Panc1 (cell line): Measurements from ENCODE around the gene ANAPC16. TPM values are rescaled to one million over a fixed set of nuclear protein-coding genes. Genes with fewer than 3 reads are reported as not detected.

Source experiments
- ATAC-seq: fragments of 200-7000 bp; cut with Tn5 transposase; 2 replicates; pipeline ENCODE4 v1.9.1; 2020; ENCODE audit warnings: mild to moderate bottlenecking, moderate library complexity
- BruUV-seq: library from RNA; stranded (reverse); fragments of 400-500 nt; replicated peaks from 2 replicates; lab custom pipeline; 2021; lab: Mats Ljungman, UMichigan
- CTCF ChIA-PET: fragments of 300-600 bp; sonication (Branson Sonifier 250); formaldehyde crosslinking; loops from one replicate; lab custom pipeline; 2022; ENCODE audit warnings: antibody characterized with exemption; lab: Charles Lee
- POLR2A ChIA-PET: fragments of 300-600 bp; sonication (Branson Sonifier 250); formaldehyde crosslinking; loops from one replicate; lab custom pipeline; 2022; ENCODE audit warnings: antibody characterized with exemption; lab: Charles Lee
- DNase-seq: peaks from one replicate; pipeline ENCODE4 v3.0.0-alpha.2; 2010; ENCODE audit warnings: low read depth, low spot score
- H3K27ac ChIP-seq: 2 replicates; pipeline ENCODE4 v1.5.1; 2011; ENCODE audit warnings: mild to moderate bottlenecking, low read length, inconsistent platforms
- H3K27me3 ChIP-seq: fragments of 200-500 bp; sonication (Bioruptor generic); 2 replicates; pipeline ENCODE4 v1.6.0; 2014; ENCODE audit warnings: low read length, inconsistent platforms; ENCODE audit not compliant: control insufficient read depth, insufficient read depth
- H3K36me3 ChIP-seq: fragments of 200-500 bp; sonication (Bioruptor generic); 2 replicates; pipeline ENCODE4 v1.5.1; 2014; ENCODE audit warnings: inconsistent platforms, mild to moderate bottlenecking, low read length, moderate library complexity; ENCODE audit not compliant: control insufficient read depth, insufficient read depth
- H3K4me1 ChIP-seq: 2 replicates; pipeline ENCODE4 v1.5.1; 2011; ENCODE audit warnings: inconsistent platforms, mild to moderate bottlenecking, low read length, moderate library complexity; ENCODE audit not compliant: control insufficient read depth, insufficient read depth
- H3K4me3 ChIP-seq, 2 experiments: 2 replicates each; pipeline ENCODE4 v1.5.1; 2011 to 2012; ENCODE audit warnings: low read depth in 2 of 2, low read length in 2 of 2, mild to moderate bottlenecking in 2 of 2, inconsistent platforms in 1 of 2, moderate library complexity in 1 of 2
- H3K9me3 ChIP-seq: fragments of 200-500 bp; sonication (Bioruptor generic); 2 replicates; pipeline ENCODE4 v1.5.1; 2014; ENCODE audit warnings: low read depth, mild to moderate bottlenecking, inconsistent platforms, low read length, moderate library complexity; ENCODE audit not compliant: control insufficient read depth, insufficient read depth
- CTCF ChIP-seq: fragments of 450-650 bp; IDR thresholded peaks from 2 replicates; pipeline ENCODE4 v1.5.1; 2017; ENCODE audit warnings: mild to moderate bottlenecking
- POLR2AphosphoS5 ChIP-seq: IDR thresholded peaks from 2 replicates; pipeline ENCODE4 v1.6.1; 2012; ENCODE audit warnings: mild to moderate bottlenecking, low read depth, low read length, moderate library complexity
- REST ChIP-seq, 2 experiments: IDR thresholded peaks; 2 replicates each; pipeline ENCODE4 v1.6.1; 2011 to 2012; ENCODE audit warnings: low read depth in 2 of 2, control low read depth in 1 of 2, low read length in 1 of 2, mild to moderate bottlenecking in 1 of 2, moderate library complexity in 1 of 2; ENCODE audit not compliant: insufficient read depth in 1 of 2
- SIN3A ChIP-seq: IDR thresholded peaks from 2 replicates; pipeline ENCODE4 v1.6.1; 2012; ENCODE audit warnings: low read depth, mild to moderate bottlenecking, low read length, moderate library complexity, borderline replicate concordance; ENCODE audit not compliant: insufficient read depth
- TCF7L2 ChIP-seq: IDR thresholded peaks from 2 replicates; pipeline ENCODE4 v1.6.1; 2011; ENCODE audit warnings: mild to moderate bottlenecking, low read depth, low read length, inconsistent platforms
- in situ Hi-C: cut with HindIII; loops from 2 replicates; pipeline ENCODE4 v1.10.0; 2016; ENCODE audit warnings: low sequenced_read_pairs, low pct_unique_long_range_greater_than_20kb
- intact Hi-C: fragments of 100-400 bp; cut with micrococcal nuclease; formaldehyde crosslinking; loops from one replicate; pipeline ENCODE4 v1.10.0; 2022; ENCODE audit not compliant: unreplicated experiment
- total RNA-seq: library from RNA; stranded (reverse); gene quantifications from one replicate; pipeline ENCODE4 v1.2.1, GENCODE V29; 2021; ENCODE audit not compliant: unreplicated experiment

ANAPC16 gene
- total RNA-seq, 1 experiment from 2014 or later = 110 TPM

GRCh38 chr10:72219235-72219814, 3.5 kb downstream of the ANAPC16 start:
- no peaks in the 10 kb centered on the region for H3K27me3 ChIP-seq
- POLR2A ChIA-PET = no interaction called here
- CTCF ChIA-PET = interaction anchor here (1.1 kb wide), 1 partner anchor 93 kb away, joined by 4 read pairs; no protein-coding TSS in a partner anchor
- no peak overlapping the region; a peak in 1 of 4 replicates for H3K4me3 ChIP-seq
- BruUV-seq = no TSS peak
- ATAC-seq = no peak
- DNase-seq = no peak
- no peak for TF ChIP-seq SIN3A
- TF ChIP-seq REST (IDR thresholded peaks at IDR 0.05; ENCODE audit: insufficient read depth in 1 of 2, low read depth in 2 of 2, low read length in 1 of 2) = no peak
- TF ChIP-seq POLR2AphosphoS5 = no peak
- no peak for TF ChIP-seq CTCF
- no peak for TF ChIP-seq TCF7L2
- peaks cover 8% of the 10 kb centered on the region for H3K36me3 ChIP-seq
- peak overlapping the region; percentile 98 for H3K27ac ChIP-seq
- intact Hi-C loops = loop anchor here (5.0 to 10.0 kb wide), 2 partner anchors 47 to 325 kb away; no protein-coding TSS in a partner anchor
- in situ Hi-C loops = no loop called here
- H3K4me1 ChIP-seq = peaks cover 35% of the 10 kb centered on the region
- H3K9me3 ChIP-seq = no peaks in the 10 kb centered on the region

DNA sequence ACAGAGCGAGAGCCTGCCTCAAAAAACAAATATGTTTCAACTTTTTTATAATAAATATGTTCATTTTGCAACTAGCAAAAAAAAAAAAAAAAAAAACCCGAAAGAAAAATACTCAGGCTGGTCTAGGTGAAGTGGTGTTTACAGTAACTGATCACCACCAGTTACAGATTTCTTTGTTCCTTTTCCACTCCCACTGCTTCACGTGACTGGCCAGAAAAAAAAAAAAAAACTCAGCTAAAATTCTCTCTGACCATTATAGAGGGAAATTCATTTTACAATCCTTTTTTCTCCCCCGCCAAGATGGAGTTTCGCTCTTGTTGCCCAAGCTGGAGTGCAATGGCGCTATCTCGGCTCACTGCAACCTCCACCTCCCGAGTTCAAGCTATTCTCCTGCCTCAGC, 4.8 kb downstream of the ANAPC16 start:
- Histone ChIP-seq H3K9me3 (no peaks in the 10 kb centered on the region), H3K36me3 (peaks cover 8% of the 10 kb centered on the region), H3K27ac (peak overlapping the region; percentile 98), H3K27me3 (no peaks in the 10 kb centered on the region), H3K4me3 (no peak overlapping the region), H3K4me1 (peaks cover 29% of the 10 kb centered on the region)
- in situ Hi-C loops = no loop called here
- intact Hi-C loops = no loop called here
- ATAC-seq (no peak), DNase-seq (no peak)
- TF ChIP-seq SIN3A = no peak
- no peak for TF ChIP-seq TCF7L2
- TF ChIP-seq POLR2AphosphoS5 = no peak
- TF ChIP-seq CTCF = no peak
- no peak for TF ChIP-seq REST (IDR thresholded peaks at IDR 0.05; ENCODE audit: insufficient read depth in 1 of 2, low read depth in 2 of 2, low read length in 1 of 2)
- CTCF ChIA-PET = interaction anchor here (0.6 to 0.7 kb wide), 4 partner anchors 94 to 183 kb away, joined by 3 to 12 read pairs (median 6); no protein-coding TSS in a partner anchor
- POLR2A ChIA-PET = interaction anchor here (0.6 to 0.7 kb wide), 2 partner anchors 96 to 928 kb away, joined by 4 to 7 read pairs; no protein-coding TSS in a partner anchor
- no TSS peak for BruUV-seq
